Measurements from ENCODE around the gene CREB3L2. TPM values are rescaled to one million over a fixed set of nuclear protein-coding genes. Genes with fewer than 3 reads are reported as not detected.

Gene CREB3L2
- total and polyA plus RNA-seq, 2 of the 4 experiments (the other 2 are of a cell fraction): 42.3 to 57.9 TPM

DNA sequence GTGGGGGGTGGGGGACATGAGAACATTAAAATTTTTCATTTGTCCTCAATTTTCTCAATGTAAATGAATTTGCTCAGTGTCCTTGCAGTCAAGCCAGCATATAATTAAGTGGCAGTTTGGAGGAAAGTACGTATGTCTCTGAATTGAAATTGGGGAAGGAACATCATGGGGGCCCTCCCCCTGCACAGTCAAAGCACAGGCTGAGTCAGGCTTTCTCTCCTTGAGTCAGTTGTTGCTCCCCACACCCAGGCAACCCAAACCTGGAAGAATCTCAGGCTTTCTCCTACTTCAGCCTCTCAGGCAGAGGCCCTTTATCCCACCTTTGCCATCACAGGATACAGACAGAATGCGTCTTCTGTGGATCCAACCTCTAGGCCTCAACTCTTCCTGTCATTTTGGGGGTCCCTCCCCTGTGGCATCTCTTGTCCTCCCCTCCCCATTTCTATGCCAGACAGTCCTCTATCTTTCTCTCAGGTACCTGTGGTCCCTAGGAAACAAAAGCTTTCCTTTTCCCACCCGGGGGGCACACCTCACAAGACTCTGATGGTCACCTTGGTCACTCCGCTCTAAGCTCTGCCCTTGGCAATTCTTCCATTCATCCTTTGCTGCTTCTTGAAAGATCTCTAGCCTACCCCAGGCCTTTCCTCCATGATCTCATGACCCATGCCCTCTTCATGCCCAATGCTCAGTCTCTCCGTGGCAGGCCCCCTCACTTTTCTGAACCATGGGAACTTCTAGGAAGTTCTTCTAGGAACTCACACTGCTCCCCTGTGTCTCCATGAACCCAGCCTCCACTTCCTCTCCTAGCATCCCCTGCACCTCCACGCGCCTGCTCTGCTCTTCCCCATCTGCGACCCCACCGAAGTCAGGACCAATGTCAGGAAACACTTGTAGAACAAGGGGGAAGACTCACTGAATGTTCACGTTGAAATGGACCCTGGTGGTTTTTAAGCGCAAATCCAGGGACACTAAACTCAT is 40.4 kb downstream of the CREB3L2 start:
- Histone ChIP-seq H3K9me1 (ENCODE audit: insufficient read depth, low read length) (peaks cover 41% of the 10 kb centered on the region), H2AFZ (replicated peaks; ENCODE audit: low read length, poor library complexity) (no peak overlapping the region), H2BK15ac (ENCODE audit: low read depth, low read length) (no peak overlapping the region), H2BK20ac (ENCODE audit: low read depth, low read length) (no peak overlapping the region), H4K8ac (ENCODE audit: low read depth in 2 of 2, low read length in 2 of 2) (peak overlapping the region in 1 of 2 experiments; percentile 28; a peak in 2 of 4 replicates), H2BK5ac (ENCODE audit: low read depth, low read length, poor library complexity, severe bottlenecking) (peak overlapping the region; percentile 25), H3K9me3 (ENCODE audit: control insufficient read depth, insufficient read depth, low read length) (no peaks in the 10 kb centered on the region), H3K4me3 (ENCODE audit: insufficient read depth, low read depth, low read length) (no peak overlapping the region), H2BK120ac (ENCODE audit: low read depth, low read length) (no peak overlapping the region), H3K14ac (replicated peaks; ENCODE audit: low read depth, low read length) (peak overlapping the region; percentile 4; the same call in 1 of the 2 replicates), H3K4me2 (ENCODE audit: low read depth, low read length) (no peak overlapping the region), H4K91ac (ENCODE audit: insufficient read depth, low read depth, low read length) (no peak overlapping the region), H3K4me1 (ENCODE audit: control insufficient read depth, insufficient read depth, low read length) (peaks cover 19% of the 10 kb centered on the region), H4K20me1 (ENCODE audit: insufficient read depth, low read length) (peaks cover 66% of the 10 kb centered on the region), H3K9ac (ENCODE audit: low read depth, low read length) (no peak overlapping the region), H3K27ac (ENCODE audit: insufficient read depth, low read length) (no peak overlapping the region), H3K23ac (ENCODE audit: low read depth, low read length) (0 out of 2 replicates have a peak overlapping the region, but pooled peaks have one; percentile 3), H3K4ac (ENCODE audit: low read depth, low read length) (peak overlapping the region; percentile 36; the same call in 1 of the 2 replicates), H3K18ac (ENCODE audit: low read depth, low read length) (peak overlapping the region; percentile 22; the same call in 1 of the 2 replicates), H3K79me1 (ENCODE audit: low read depth in 1 of 2, low read length in 2 of 2) (peaks cover 58 to 90% of the 10 kb centered on the region in 2 experiments), H3K36me3 (ENCODE audit: control insufficient read depth, insufficient read depth, low read length) (peaks cover 8% of the 10 kb centered on the region), H2AK5ac (ENCODE audit: low read depth, low read length) (peak overlapping the region; percentile 70), H4K5ac (ENCODE audit: low read depth, low read length) (no peak overlapping the region), H3K56ac (ENCODE audit: extremely low read depth, insufficient read depth, low read length) (no peak overlapping the region), H2AK9ac (replicated peaks; ENCODE audit: low read depth, low read length, poor library complexity) (no peak overlapping the region), H3K27me3 (ENCODE audit: control insufficient read depth, insufficient read depth, low read length) (no peaks in the 10 kb centered on the region)
- ChIA-PET POLR2A (ENCODE audit: unreplicated experiment) (no interaction called here), CTCF (no interaction called here)
- TF ChIP-seq, protein P1, sequence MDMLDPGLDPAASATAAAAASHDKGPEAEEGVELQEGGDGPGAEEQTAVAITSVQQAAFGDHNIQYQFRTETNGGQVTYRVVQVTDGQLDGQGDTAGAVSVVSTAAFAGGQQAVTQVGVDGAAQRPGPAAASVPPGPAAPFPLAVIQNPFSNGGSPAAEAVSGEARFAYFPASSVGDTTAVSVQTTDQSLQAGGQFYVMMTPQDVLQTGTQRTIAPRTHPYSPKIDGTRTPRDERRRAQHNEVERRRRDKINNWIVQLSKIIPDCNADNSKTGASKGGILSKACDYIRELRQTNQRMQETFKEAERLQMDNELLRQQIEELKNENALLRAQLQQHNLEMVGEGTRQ (IDR thresholded peaks at IDR 0.05; ENCODE audit: low read depth, low read length): no peak
- TF ChIP-seq MAZ (IDR thresholded peaks at IDR 0.05; ENCODE audit: borderline replicate concordance, low read depth, low read length) (no peak), CEBPB (IDR thresholded peaks at IDR 0.05; ENCODE audit: low read depth, low read length) (no peak), CHD1 (IDR thresholded peaks at IDR 0.05; ENCODE audit: low read depth, low read length) (no peak), SMC3 (IDR thresholded peaks at IDR 0.05; ENCODE audit: low read depth, low read length) (no peak), MAFK (IDR thresholded peaks at IDR 0.05; ENCODE audit: low read depth, low read length) (peak; percentile 32; the same call in 1 of the 2 replicates), RFX5 (IDR thresholded peaks at IDR 0.05; ENCODE audit: low read depth, low read length) (peak; percentile 76; the same call in 1 of the 2 replicates)
- in situ Hi-C loops (cut with MboI; ENCODE audit: low sequenced_read_pairs): no loop called here
- dilution Hi-C loops (cut with HindIII; ENCODE audit: low sequenced_read_pairs, unreplicated experiment): no loop called here
- WGBS, 2 experiments (ENCODE audit: extremely low coverage in 2 of 2, insufficient read length in 1 of 2): 74% methylated on average over 5 of the region's 11 CpGs; no CpG with 5 or more reads in 1 of the 2 experiments
- DNase-seq (peak; percentile 53), ATAC-seq (ENCODE audit: low read depth) (peak; percentile 59)
- intact Hi-C loops (cut with micrococcal nuclease): no loop called here
- BruUV-seq (replicated peaks): no TSS peak
